ENCODE results near the gene TCERG1L.

TCERG1L gene

GRCh38 chr10:131314799-131315198, 3.3 kb upstream of the TCERG1L start:
- no peak for DNase-seq

GRCh38 chr10:131314148-131314547, 2.6 kb upstream of the TCERG1L start:
- DNase-seq, result no peak

GRCh38 chr10:131313377-131313776, 1.9 kb upstream of the TCERG1L start:
- DNase-seq, result no peak

GRCh38 chr10:131312478-131312836, 936 bp upstream of the TCERG1L start:
- DNase-seq, result peak; percentile 32

- DNase-seq, result no peak
These were observed 190 bp downstream of the TCERG1L start for GRCh38 chr10:131311402-131311660.

GRCh38 chr10:131310551-131311401, 745 bp downstream of the TCERG1L start:
- peak; percentile 30 for DNase-seq

- no peak for DNase-seq
These were observed 1.4 kb downstream of the TCERG1L start for GRCh38 chr10:131310142-131310541.

GRCh38 chr10:131300508-131300907, 11.0 kb downstream of the TCERG1L start:
- no peak for DNase-seq

GRCh38 chr10:131290781-131291180, 20.7 kb downstream of the TCERG1L start:
- DNase-seq, result no peak

GRCh38 chr10:131288648-131289047, 22.9 kb downstream of the TCERG1L start:
- DNase-seq, result no peak

GRCh38 chr10:131282961-131283360, 28.6 kb downstream of the TCERG1L start:
- DNase-seq, result no peak

GRCh38 chr10:131280101-131280500, 31.4 kb downstream of the TCERG1L start:
- no peak for DNase-seq

- no peak for DNase-seq
These were observed 32.0 kb downstream of the TCERG1L start for GRCh38 chr10:131279516-131279915.

GRCh38 chr10:131277969-131278368, 33.6 kb downstream of the TCERG1L start:
- DNase-seq, result no peak

GRCh38 chr10:131277278-131277677, 34.2 kb downstream of the TCERG1L start:
- DNase-seq, result no peak

- DNase-seq, result no peak
These were observed 35.8 kb downstream of the TCERG1L start for GRCh38 chr10:131275691-131276090.

GRCh38 chr10:131274883-131275282, 36.6 kb downstream of the TCERG1L start:
- DNase-seq, result no peak

GRCh38 chr10:131274133-131274880, 37.2 kb downstream of the TCERG1L start:
- DNase-seq, result no peak

GRCh38 chr10:131273476-131273875, 38.0 kb downstream of the TCERG1L start:
- DNase-seq, result no peak

- no peak for DNase-seq
These were observed 38.5 kb downstream of the TCERG1L start for GRCh38 chr10:131272897-131273451.

- no peak for DNase-seq
These were observed 39.6 kb downstream of the TCERG1L start for GRCh38 chr10:131271966-131272365.

- DNase-seq, result peak; percentile 2
These were observed 40.2 kb downstream of the TCERG1L start for GRCh38 chr10:131271195-131271880.

GRCh38 chr10:131270461-131271190, 40.9 kb downstream of the TCERG1L start:
- DNase-seq, result peak; percentile 27
